SK-N-SH (cell line): ENCODE data around the gene ANXA8. TPM values are rescaled to one million over a fixed set of nuclear protein-coding genes. Genes with fewer than 3 reads are reported as not detected.

Experiments used
- CTCF ChIA-PET: fragments of 300-600, 350-600 bp; formaldehyde crosslinking; extraction: SDS; loops from one replicate; lab custom pipeline; 2021; lab: Yijun Ruan, JAX
- POLR2A ChIA-PET: fragments of 350-600 bp; sonication (Branson Sonifier 250); formaldehyde crosslinking; extraction: SDS; loops from one replicate; lab custom pipeline; 2020; ENCODE audit warnings: antibody characterized with exemption, inconsistent platforms; lab: Yijun Ruan, JAX
- DNase-seq: peaks from one replicate; pipeline ENCODE4 v3.0.0; 2012
- H2AFZ ChIP-seq: fragments of 200-600 bp; sonication (generic); 2 replicates; pipeline ENCODE4 v1.8.1; 2016; ENCODE audit warnings: antibody characterized with exemption, mild to moderate bottlenecking, low read depth
- H3F3A ChIP-seq: fragments of 200-600 bp; sonication (generic); replicated peaks from 2 replicates; pipeline ENCODE3; 2016; ENCODE audit warnings: antibody characterized with exemption, mild to moderate bottlenecking; ENCODE audit not compliant: insufficient read depth
- H3K27ac ChIP-seq, 2 experiments: fragments of 200-500 bp in 1 of 2; fragments of 200-600 bp in 1 of 2; sonication (Bioruptor generic) in 1 of 2; sonication (generic), shearing (Covaris generic) in 1 of 2; 2 replicates each; pipeline versions ENCODE4 v1.5.1 to v1.6.1; 2014 to 2016; ENCODE audit warnings: low read depth in 2 of 2, inconsistent platforms in 1 of 2, low read length in 1 of 2, mild to moderate bottlenecking in 1 of 2, mixed read lengths in 1 of 2
- H3K27me3 ChIP-seq: fragments of 200-600 bp; sonication (generic), shearing (Covaris generic); 2 replicates; pipeline ENCODE4 v1.6.1; 2016; ENCODE audit warnings: mixed run types; ENCODE audit not compliant: insufficient read depth
- H3K36me3 ChIP-seq, 2 experiments: fragments of 200-500 bp in 1 of 2; fragments of 200-600 bp in 1 of 2; sonication (Bioruptor generic) in 1 of 2; sonication (generic) in 1 of 2; replicated peaks in 1 of 2; 2 replicates each; pipeline versions ENCODE3 to v1.5.1; 2014 to 2016; ENCODE audit warnings: low read length in 1 of 2, mild to moderate bottlenecking in 1 of 2; ENCODE audit not compliant: insufficient read depth in 2 of 2, control insufficient read depth in 1 of 2
- H3K4me1 ChIP-seq, 2 experiments: fragments of 200-500 bp in 1 of 2; fragments of 200-600 bp in 1 of 2; sonication (Bioruptor generic) in 1 of 2; sonication (generic), shearing (Covaris generic) in 1 of 2; 2 replicates each; pipeline versions ENCODE4 v1.5.1 to v1.6.1; 2014 to 2016; ENCODE audit warnings: low read depth in 1 of 2, low read length in 1 of 2, mixed run types in 1 of 2; ENCODE audit not compliant: insufficient read depth in 2 of 2, control insufficient read depth in 1 of 2
- H3K4me2 ChIP-seq: fragments of 200-600 bp; sonication (generic), shearing (Covaris generic); 2 replicates; pipeline ENCODE4 v1.6.1; 2017; ENCODE audit warnings: mixed run types
- H3K4me3 ChIP-seq, 2 experiments: fragments of 200-500 bp in 1 of 2; fragments of 200-600 bp in 1 of 2; sonication (Bioruptor generic) in 1 of 2; sonication (generic), shearing (Covaris generic) in 1 of 2; 2 replicates each; pipeline versions ENCODE4 v1.5.1 to v1.8.1; 2014 to 2016; ENCODE audit warnings: low read depth in 2 of 2, inconsistent platforms in 1 of 2, low read length in 1 of 2, mild to moderate bottlenecking in 1 of 2, mixed read lengths in 1 of 2, moderate library complexity in 1 of 2
- H3K79me2 ChIP-seq: fragments of 200-600 bp; sonication (generic); 2 replicates; pipeline ENCODE4 v1.8.1; 2017; ENCODE audit warnings: mild to moderate bottlenecking; ENCODE audit not compliant: insufficient read depth
- H3K9ac ChIP-seq: fragments of 200-600 bp; sonication (generic); 2 replicates; pipeline ENCODE4 v1.6.1; 2017; ENCODE audit warnings: mixed run types
- H3K9me2 ChIP-seq: fragments of 200-600 bp; sonication (generic); 2 replicates; pipeline ENCODE4 v1.6.1; 2017; ENCODE audit warnings: mixed run types
- H3K9me3 ChIP-seq: fragments of 200-600 bp; sonication (generic); 2 replicates; pipeline ENCODE4 v1.6.1; 2017; ENCODE audit warnings: mixed run types, mild to moderate bottlenecking, moderate library complexity
- H4K20me1 ChIP-seq: fragments of 200-600 bp; sonication (generic); 2 replicates; pipeline ENCODE4 v1.6.1; 2017; ENCODE audit warnings: mild to moderate bottlenecking, mixed run types; ENCODE audit not compliant: insufficient read depth
- CTCF ChIP-seq: fragments of 200-600 bp; sonication (generic); IDR thresholded peaks from 2 replicates; pipeline ENCODE4 v1.6.1; 2017; ENCODE audit warnings: antibody characterized with exemption, mild to moderate bottlenecking, moderate library complexity
- EZH2phosphoT487 ChIP-seq: fragments of 200-600 bp; sonication (generic); IDR thresholded peaks from 2 replicates; pipeline ENCODE4 v1.6.1; 2017; ENCODE audit warnings: low read depth, mixed run types, mild to moderate bottlenecking, antibody characterized with exemption, moderate library complexity, borderline replicate concordance
- FOSL2 ChIP-seq: IDR thresholded peaks from 2 replicates; pipeline ENCODE4 v1.4.0; 2012; ENCODE audit warnings: low read depth, mild to moderate bottlenecking, moderate library complexity, borderline replicate concordance
- GATA2 ChIP-seq: sonication (generic); formaldehyde crosslinking; IDR thresholded peaks from 2 replicates; pipeline ENCODE4 v1.5.0; 2020; ENCODE audit warnings: mild to moderate bottlenecking, missing genetic modification reagents
- MEF2A ChIP-seq: IDR thresholded peaks from 2 replicates; pipeline ENCODE4 v1.4.0; 2012; ENCODE audit warnings: low read depth, borderline replicate concordance
- MXI1 ChIP-seq: IDR thresholded peaks from 2 replicates; pipeline ENCODE4 v1.6.1; 2012; ENCODE audit warnings: mild to moderate bottlenecking, low read depth, low read length, improper control_type of control experiment
- POLR2AphosphoS5 ChIP-seq: IDR thresholded peaks from 2 replicates; pipeline ENCODE4 v1.6.1; 2012; ENCODE audit warnings: low read depth, low read length
- TAF1 ChIP-seq: IDR thresholded peaks from 2 replicates; pipeline ENCODE4 v1.6.1; 2012; ENCODE audit warnings: low read depth, mild to moderate bottlenecking, low read length, moderate library complexity, borderline replicate concordance
- USF1 ChIP-seq: IDR thresholded peaks from 2 replicates; pipeline ENCODE4 v1.4.0; 2012; ENCODE audit warnings: low read depth, borderline replicate concordance
- WGBS: methylation state at CpG from one replicate; pipeline ENCODE4 v1.1.6; 2017; ENCODE audit warnings: low lambda C conversion rate; 5-methylcytosine and 5-hydroxymethylcytosine counted together
- polyA plus RNA-seq, 3 experiments: library from polyadenylated mRNA; depleted of rRNA; stranded (reverse); fragments of >200 nt; gene quantifications; 2 replicates each; pipeline ENCODE4 v1.2.3, GENCODE V29; 2012

ANXA8 gene
- polyA plus RNA-seq, 1 of the 3 experiments (the other 2 are of a cell fraction) = 0.15 TPM

- H3F3A ChIP-seq = peaks cover 2% of the 10 kb centered on the region
- H3K4me3 ChIP-seq = no peak overlapping the region
- ChIA-PET CTCF (interaction anchor here (0.7 kb wide), 1 partner anchor 15 kb away, joined by 3 read pairs; no protein-coding TSS in a partner anchor), POLR2A (no interaction called here)
- no peak overlapping the region for H3K27ac ChIP-seq
- H4K20me1 ChIP-seq = no peaks in the 10 kb centered on the region
- no peaks in the 10 kb centered on the region; a peak in 1 of 4 replicates for H3K4me1 ChIP-seq
- H3K9ac ChIP-seq = no peak overlapping the region
- H3K9me3 ChIP-seq = no peaks in the 10 kb centered on the region
- TF ChIP-seq MXI1 (no peak), USF1 (no peak), TAF1 (no peak)
- no peak for DNase-seq
- H3K4me2 ChIP-seq = no peak overlapping the region
- no peaks in the 10 kb centered on the region for H3K79me2 ChIP-seq
- no peaks in the 10 kb centered on the region for H3K27me3 ChIP-seq
- H3K36me3 ChIP-seq = no peaks in the 10 kb centered on the region
- WGBS = 67% methylated on average over 4 of the region's 4 CpGs
- H3K9me2 ChIP-seq = no peaks in the 10 kb centered on the region
- H2AFZ ChIP-seq = no peak overlapping the region
Observed at GRCh38 chr10:47423476-47423875, 60.4 kb downstream of the ANXA8 start.

- no peak overlapping the region for H3K4me3 ChIP-seq
- no peaks in the 10 kb centered on the region; a peak in 1 of 4 replicates for H3K4me1 ChIP-seq
- 55% methylated on average over 5 of the region's 7 CpGs for WGBS
- CTCF ChIA-PET = no interaction called here
- H3K79me2 ChIP-seq = no peaks in the 10 kb centered on the region
- no peaks in the 10 kb centered on the region for H3K36me3 ChIP-seq
- no peaks in the 10 kb centered on the region for H3K27me3 ChIP-seq
- no peak overlapping the region for H2AFZ ChIP-seq
- DNase-seq = no peak
- no peak for TF ChIP-seq GATA2 (CRISPR knock-in tag)
- no peak for TF ChIP-seq CTCF
- no peak for TF ChIP-seq MXI1
- TF ChIP-seq MEF2A = no peak
- peak; percentile 22; the same call in 1 of the 2 replicates for TF ChIP-seq FOSL2
- TF ChIP-seq POLR2AphosphoS5 = no peak
- TF ChIP-seq EZH2phosphoT487 = no peak
- TF ChIP-seq, all 33 proteins: peak for 1
- Histone ChIP-seq H3K4me2 (0 out of 2 replicates have a peak overlapping the region, but pooled peaks have one; percentile 24), H4K20me1 (no peaks in the 10 kb centered on the region), H3F3A (peaks cover 2% of the 10 kb centered on the region), H3K27ac (no peak overlapping the region), H3K9me2 (no peaks in the 10 kb centered on the region), H3K9ac (no peak overlapping the region), H3K9me3 (no peaks in the 10 kb centered on the region)
- POLR2A ChIA-PET = no interaction called here
Observed at GRCh38 chr10:47421057-47421952, 62.6 kb downstream of the ANXA8 start.
